ENCODE data around the gene ENAH. TPM values are rescaled to one million over a fixed set of nuclear protein-coding genes. Genes with fewer than 3 reads are reported as not detected.

The ENAH gene
- polyA plus RNA-seq, 1 of the 3 experiments (the other 2 are of a cell fraction): 48.9 TPM

DNA sequence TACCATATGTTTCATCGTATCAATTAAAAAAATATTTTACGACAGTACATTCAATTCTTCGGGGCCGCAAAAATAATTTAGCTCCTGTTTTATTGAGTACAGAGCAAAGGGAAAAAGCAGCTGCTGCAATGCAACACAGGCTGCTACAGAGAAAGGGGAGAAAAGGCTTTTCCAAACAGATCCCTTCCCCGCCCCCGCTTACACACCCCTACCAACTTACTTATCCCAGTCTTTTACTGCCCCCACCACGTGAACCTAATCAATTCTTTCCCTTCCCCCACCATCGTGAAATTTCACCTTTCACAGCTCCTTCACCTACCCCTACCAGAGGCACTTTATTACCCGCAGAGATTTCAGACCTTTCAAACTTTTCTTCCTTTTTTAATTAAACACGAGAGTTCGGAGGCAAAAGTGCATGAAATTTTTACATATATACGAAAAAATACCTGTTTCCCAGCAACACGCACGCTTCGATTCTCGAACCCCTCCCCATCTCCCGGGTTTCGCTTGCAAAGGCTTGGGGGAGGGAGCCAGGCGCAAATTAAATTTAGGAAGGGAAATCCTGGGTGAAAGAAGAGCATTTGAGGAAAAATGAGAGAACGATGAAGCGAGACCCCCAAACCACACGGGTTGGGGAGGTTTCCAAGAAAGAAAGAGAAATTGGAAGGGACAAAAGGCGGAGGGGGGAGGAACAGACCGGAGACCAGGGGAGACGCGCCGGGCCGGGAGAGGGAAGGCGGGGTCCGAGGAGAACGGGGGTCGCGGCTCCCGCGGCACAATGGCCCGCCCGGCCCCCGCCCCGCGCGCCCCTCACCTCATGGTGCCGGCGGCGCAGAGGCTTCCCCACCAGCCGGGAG lies 823 bp downstream of the ENAH start:
- peaks cover 18 to 36% of the 10 kb centered on the region in 2 experiments for H3K4me1 ChIP-seq (ENCODE audit: control insufficient read depth in 1 of 2, insufficient read depth in 2 of 2, low read depth in 1 of 2, low read length in 1 of 2)
- H3K79me2 ChIP-seq (ENCODE audit: insufficient read depth): peaks cover 66% of the 10 kb centered on the region
- no peaks in the 10 kb centered on the region for H3K27me3 ChIP-seq (ENCODE audit: insufficient read depth)
- H3K9ac ChIP-seq: peak overlapping the region; percentile 99
- CTCF ChIA-PET: interaction anchor here (1.0 to 2.7 kb wide), 6 partner anchors 20 to 340 kb away, joined by 3 to 29 read pairs (median 6); partner anchors contain the start of gene SRP9
- H3K4me2 ChIP-seq: peak overlapping the region; percentile 74
- WGBS (ENCODE audit: low lambda C conversion rate): 2% methylated on average over 45 of the region's 45 CpGs
- H3K27ac ChIP-seq (ENCODE audit: low read depth in 2 of 2, low read length in 1 of 2): peak overlapping the region; percentile 90 to 96
- peaks cover 34% of the 10 kb centered on the region for H4K20me1 ChIP-seq (ENCODE audit: insufficient read depth)
- H2AFZ ChIP-seq (ENCODE audit: low read depth): no peak overlapping the region
- H3K4me3 ChIP-seq (ENCODE audit: low read depth in 2 of 2, low read length in 1 of 2): peak overlapping the region; percentile 96 to 98
- peak; percentile 45 for DNase-seq
- H3F3A ChIP-seq (replicated peaks; ENCODE audit: insufficient read depth): peaks cover 58% of the 10 kb centered on the region
- POLR2A ChIA-PET: interaction anchor here (0.7 to 1.8 kb wide), 12 partner anchors 16 to 335 kb away, joined by 3 to 15 read pairs (median 5); partner anchors contain the start of gene SRP9
- no peaks in the 10 kb centered on the region for H3K9me3 ChIP-seq
- H3K9me2 ChIP-seq: no peaks in the 10 kb centered on the region
- H3K36me3 ChIP-seq (replicated peaks in 1 of 2; ENCODE audit: control insufficient read depth in 1 of 2, insufficient read depth in 2 of 2, low read length in 1 of 2): peaks cover 7 to 8% of the 10 kb centered on the region in 2 experiments
- TF ChIP-seq TAF1 (IDR thresholded peaks at IDR 0.05; ENCODE audit: borderline replicate concordance, low read depth, low read length) (0 out of 2 replicates have a peak, but pooled peaks have one; percentile 9), POLR2AphosphoS5 (IDR thresholded peaks at IDR 0.05; ENCODE audit: low read depth, low read length) (no peak), GABPA (IDR thresholded peaks at IDR 0.05; ENCODE audit: low read depth) (no peak), SMC3 (IDR thresholded peaks at IDR 0.05; ENCODE audit: low read depth, low read length) (0 out of 2 replicates have a peak, but pooled peaks have one; percentile 3), RAD21 (IDR thresholded peaks at IDR 0.05; ENCODE audit: low read length) (peak; percentile 11; the same call in 1 of the 2 replicates), JUND (IDR thresholded peaks at IDR 0.05) (no peak), NRF1 (IDR thresholded peaks at IDR 0.05; ENCODE audit: low read depth, low read length) (no peak), RFX5 (IDR thresholded peaks at IDR 0.05; ENCODE audit: low read length) (no peak), CHD2 (IDR thresholded peaks at IDR 0.05; ENCODE audit: low read length, partially characterized antibody) (peak; percentile 9), RCOR1 (IDR thresholded peaks at IDR 0.05; ENCODE audit: low read length) (no peak), FOXJ3 (CRISPR knock-in tag; IDR thresholded peaks at IDR 0.05) (no peak), EZH2phosphoT487 (IDR thresholded peaks at IDR 0.05; ENCODE audit: borderline replicate concordance, low read depth) (no peak), MEF2A (IDR thresholded peaks at IDR 0.05; ENCODE audit: borderline replicate concordance, low read depth) (no peak), ELF1 (IDR thresholded peaks at IDR 0.05) (no peak), TCF12 (IDR thresholded peaks at IDR 0.05) (no peak), NFIC (IDR thresholded peaks at IDR 0.05; ENCODE audit: borderline replicate concordance) (no peak)
- TF ChIP-seq, protein P1, sequence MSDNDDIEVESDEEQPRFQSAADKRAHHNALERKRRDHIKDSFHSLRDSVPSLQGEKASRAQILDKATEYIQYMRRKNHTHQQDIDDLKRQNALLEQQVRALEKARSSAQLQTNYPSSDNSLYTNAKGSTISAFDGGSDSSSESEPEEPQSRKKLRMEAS (IDR thresholded peaks at IDR 0.05; ENCODE audit: low read depth): peak; percentile 66
- TF ChIP-seq, protein P2, sequence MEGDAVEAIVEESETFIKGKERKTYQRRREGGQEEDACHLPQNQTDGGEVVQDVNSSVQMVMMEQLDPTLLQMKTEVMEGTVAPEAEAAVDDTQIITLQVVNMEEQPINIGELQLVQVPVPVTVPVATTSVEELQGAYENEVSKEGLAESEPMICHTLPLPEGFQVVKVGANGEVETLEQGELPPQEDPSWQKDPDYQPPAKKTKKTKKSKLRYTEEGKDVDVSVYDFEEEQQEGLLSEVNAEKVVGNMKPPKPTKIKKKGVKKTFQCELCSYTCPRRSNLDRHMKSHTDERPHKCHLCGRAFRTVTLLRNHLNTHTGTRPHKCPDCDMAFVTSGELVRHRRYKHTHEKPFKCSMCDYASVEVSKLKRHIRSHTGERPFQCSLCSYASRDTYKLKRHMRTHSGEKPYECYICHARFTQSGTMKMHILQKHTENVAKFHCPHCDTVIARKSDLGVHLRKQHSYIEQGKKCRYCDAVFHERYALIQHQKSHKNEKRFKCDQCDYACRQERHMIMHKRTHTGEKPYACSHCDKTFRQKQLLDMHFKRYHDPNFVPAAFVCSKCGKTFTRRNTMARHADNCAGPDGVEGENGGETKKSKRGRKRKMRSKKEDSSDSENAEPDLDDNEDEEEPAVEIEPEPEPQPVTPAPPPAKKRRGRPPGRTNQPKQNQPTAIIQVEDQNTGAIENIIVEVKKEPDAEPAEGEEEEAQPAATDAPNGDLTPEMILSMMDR (IDR thresholded peaks at IDR 0.05): no peak
- TF ChIP-seq, protein P3, sequence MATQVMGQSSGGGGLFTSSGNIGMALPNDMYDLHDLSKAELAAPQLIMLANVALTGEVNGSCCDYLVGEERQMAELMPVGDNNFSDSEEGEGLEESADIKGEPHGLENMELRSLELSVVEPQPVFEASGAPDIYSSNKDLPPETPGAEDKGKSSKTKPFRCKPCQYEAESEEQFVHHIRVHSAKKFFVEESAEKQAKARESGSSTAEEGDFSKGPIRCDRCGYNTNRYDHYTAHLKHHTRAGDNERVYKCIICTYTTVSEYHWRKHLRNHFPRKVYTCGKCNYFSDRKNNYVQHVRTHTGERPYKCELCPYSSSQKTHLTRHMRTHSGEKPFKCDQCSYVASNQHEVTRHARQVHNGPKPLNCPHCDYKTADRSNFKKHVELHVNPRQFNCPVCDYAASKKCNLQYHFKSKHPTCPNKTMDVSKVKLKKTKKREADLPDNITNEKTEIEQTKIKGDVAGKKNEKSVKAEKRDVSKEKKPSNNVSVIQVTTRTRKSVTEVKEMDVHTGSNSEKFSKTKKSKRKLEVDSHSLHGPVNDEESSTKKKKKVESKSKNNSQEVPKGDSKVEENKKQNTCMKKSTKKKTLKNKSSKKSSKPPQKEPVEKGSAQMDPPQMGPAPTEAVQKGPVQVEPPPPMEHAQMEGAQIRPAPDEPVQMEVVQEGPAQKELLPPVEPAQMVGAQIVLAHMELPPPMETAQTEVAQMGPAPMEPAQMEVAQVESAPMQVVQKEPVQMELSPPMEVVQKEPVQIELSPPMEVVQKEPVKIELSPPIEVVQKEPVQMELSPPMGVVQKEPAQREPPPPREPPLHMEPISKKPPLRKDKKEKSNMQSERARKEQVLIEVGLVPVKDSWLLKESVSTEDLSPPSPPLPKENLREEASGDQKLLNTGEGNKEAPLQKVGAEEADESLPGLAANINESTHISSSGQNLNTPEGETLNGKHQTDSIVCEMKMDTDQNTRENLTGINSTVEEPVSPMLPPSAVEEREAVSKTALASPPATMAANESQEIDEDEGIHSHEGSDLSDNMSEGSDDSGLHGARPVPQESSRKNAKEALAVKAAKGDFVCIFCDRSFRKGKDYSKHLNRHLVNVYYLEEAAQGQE (IDR thresholded peaks at IDR 0.05; ENCODE audit: low read depth, low read length): no peak
- TF ChIP-seq, protein P4, sequence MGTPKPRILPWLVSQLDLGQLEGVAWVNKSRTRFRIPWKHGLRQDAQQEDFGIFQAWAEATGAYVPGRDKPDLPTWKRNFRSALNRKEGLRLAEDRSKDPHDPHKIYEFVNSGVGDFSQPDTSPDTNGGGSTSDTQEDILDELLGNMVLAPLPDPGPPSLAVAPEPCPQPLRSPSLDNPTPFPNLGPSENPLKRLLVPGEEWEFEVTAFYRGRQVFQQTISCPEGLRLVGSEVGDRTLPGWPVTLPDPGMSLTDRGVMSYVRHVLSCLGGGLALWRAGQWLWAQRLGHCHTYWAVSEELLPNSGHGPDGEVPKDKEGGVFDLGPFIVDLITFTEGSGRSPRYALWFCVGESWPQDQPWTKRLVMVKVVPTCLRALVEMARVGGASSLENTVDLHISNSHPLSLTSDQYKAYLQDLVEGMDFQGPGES (IDR thresholded peaks at IDR 0.05; ENCODE audit: low read depth, low read length): no peak
- TF ChIP-seq, protein P5, sequence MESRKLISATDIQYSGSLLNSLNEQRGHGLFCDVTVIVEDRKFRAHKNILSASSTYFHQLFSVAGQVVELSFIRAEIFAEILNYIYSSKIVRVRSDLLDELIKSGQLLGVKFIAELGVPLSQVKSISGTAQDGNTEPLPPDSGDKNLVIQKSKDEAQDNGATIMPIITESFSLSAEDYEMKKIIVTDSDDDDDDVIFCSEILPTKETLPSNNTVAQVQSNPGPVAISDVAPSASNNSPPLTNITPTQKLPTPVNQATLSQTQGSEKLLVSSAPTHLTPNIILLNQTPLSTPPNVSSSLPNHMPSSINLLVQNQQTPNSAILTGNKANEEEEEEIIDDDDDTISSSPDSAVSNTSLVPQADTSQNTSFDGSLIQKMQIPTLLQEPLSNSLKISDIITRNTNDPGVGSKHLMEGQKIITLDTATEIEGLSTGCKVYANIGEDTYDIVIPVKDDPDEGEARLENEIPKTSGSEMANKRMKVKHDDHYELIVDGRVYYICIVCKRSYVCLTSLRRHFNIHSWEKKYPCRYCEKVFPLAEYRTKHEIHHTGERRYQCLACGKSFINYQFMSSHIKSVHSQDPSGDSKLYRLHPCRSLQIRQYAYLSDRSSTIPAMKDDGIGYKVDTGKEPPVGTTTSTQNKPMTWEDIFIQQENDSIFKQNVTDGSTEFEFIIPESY (IDR thresholded peaks at IDR 0.05; ENCODE audit: borderline replicate concordance, low read depth): no peak
- TF ChIP-seq, protein P6, sequence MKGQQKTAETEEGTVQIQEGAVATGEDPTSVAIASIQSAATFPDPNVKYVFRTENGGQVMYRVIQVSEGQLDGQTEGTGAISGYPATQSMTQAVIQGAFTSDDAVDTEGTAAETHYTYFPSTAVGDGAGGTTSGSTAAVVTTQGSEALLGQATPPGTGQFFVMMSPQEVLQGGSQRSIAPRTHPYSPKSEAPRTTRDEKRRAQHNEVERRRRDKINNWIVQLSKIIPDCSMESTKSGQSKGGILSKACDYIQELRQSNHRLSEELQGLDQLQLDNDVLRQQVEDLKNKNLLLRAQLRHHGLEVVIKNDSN (IDR thresholded peaks at IDR 0.05; ENCODE audit: borderline replicate concordance, low read depth): no peak
